Keratinocyte (primary cell): ENCODE data around the gene ZER1.

Experiments used
- EZH2 ChIP-seq: IDR thresholded peaks from one replicate; pipeline ENCODE4 v1.6.1; 2012; ENCODE audit warnings: inconsistent platforms, mild to moderate bottlenecking, low read length, moderate library complexity
- TF ChIP-seq, protein P1 (sequence below), 3 experiments: IDR thresholded peaks in 1 of 3; conservative IDR thresholded peaks in 1 of 3; optimal IDR thresholded peaks in 1 of 3; 2 replicates in 2 of 3; 3 replicates in 1 of 3; pipeline versions ENCODE3 to v1.5.1; 2011; ENCODE audit warnings: low read length in 3 of 3, mild to moderate bottlenecking in 3 of 3, moderate library complexity in 2 of 3, control low read depth in 1 of 3, inconsistent platforms in 1 of 3; ENCODE audit not compliant: insufficient read depth in 2 of 3; ENCODE audit errors: extremely low read depth in 1 of 3

DNA sequence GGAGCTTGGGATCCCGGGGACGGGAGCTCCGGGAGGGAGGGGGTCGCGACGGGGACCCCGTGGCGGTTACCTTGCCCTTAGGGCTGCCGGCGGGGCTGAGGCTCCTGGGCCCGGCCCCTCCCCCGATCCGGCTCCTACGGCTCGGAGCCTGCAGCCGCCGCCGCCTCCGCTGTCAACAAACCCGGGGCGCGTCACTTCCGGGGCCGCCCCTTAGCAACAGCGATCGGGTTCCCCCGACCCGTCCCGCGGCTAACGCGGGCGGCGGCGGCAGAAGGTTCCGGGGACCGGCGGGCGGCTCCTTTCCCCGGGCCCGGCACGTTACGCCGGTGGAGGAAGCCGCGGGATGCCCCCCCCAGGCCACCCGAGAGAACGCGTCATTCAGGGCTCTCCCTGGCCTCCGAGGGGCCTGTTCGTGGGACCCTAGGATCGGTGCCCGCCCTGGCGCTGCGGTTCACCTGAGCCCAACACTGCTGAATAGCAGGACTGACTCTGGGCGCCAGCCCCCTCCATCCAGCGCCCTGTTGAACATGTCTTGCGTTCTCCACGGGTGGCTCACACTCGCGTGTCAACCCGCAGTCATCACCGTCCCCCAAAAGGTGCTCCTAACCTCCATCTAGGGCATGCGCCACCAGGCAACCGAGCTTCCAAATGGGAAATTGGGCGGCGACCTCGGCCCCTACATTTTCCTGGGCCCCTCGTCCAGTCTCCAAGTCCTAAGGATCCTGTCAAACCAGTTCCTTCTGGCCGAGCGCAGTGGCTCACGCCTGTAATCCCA is at the start of gene ZER1:
- TF ChIP-seq EZH2, result no peak
- TF ChIP-seq, protein P1, sequence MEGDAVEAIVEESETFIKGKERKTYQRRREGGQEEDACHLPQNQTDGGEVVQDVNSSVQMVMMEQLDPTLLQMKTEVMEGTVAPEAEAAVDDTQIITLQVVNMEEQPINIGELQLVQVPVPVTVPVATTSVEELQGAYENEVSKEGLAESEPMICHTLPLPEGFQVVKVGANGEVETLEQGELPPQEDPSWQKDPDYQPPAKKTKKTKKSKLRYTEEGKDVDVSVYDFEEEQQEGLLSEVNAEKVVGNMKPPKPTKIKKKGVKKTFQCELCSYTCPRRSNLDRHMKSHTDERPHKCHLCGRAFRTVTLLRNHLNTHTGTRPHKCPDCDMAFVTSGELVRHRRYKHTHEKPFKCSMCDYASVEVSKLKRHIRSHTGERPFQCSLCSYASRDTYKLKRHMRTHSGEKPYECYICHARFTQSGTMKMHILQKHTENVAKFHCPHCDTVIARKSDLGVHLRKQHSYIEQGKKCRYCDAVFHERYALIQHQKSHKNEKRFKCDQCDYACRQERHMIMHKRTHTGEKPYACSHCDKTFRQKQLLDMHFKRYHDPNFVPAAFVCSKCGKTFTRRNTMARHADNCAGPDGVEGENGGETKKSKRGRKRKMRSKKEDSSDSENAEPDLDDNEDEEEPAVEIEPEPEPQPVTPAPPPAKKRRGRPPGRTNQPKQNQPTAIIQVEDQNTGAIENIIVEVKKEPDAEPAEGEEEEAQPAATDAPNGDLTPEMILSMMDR (optimal IDR thresholded peaks at IDR 0.05 in 1 of 3, IDR thresholded peaks at IDR 0.05 in 1 of 3, conservative IDR thresholded peaks at IDR 0.05 in 1 of 3; ENCODE audit: extremely low read depth in 1 of 3, insufficient read depth in 2 of 3, low read length in 3 of 3), result no peak
